CD4-positive, alpha-beta T cell treated with Interferon gamma for 1 hour (primary cell): ENCODE data around the gene EXOSC5.

Experiments used
- DNase-seq: peaks from one replicate; pipeline ENCODE4 v3.0.0-alpha.2; 2020

The EXOSC5 gene

GRCh38 chr19:41341669-41342490 is 55.3 kb downstream of the EXOSC5 start:
- DNase-seq = peak; percentile 30

- DNase-seq = no peak
Measured at GRCh38 chr19:41339936-41340335, 57.2 kb downstream of the EXOSC5 start.
